HCT116 (cell line): ENCODE measurements around the gene AGRP. TPM values are rescaled to one million over a fixed set of nuclear protein-coding genes. Genes with fewer than 3 reads are reported as not detected.

ENCODE experiments used
- ATAC-seq: fragments of 200-7000 bp; cut with Tn5 transposase; 2 replicates; pipeline ENCODE4 v1.9.1; 2020; ENCODE audit warnings: mild to moderate bottlenecking, moderate library complexity
- BruUV-seq: library from RNA; stranded (reverse); fragments of 400-500 nt; replicated peaks from 2 replicates; lab custom pipeline; 2021; lab: Mats Ljungman, UMichigan
- CTCF ChIA-PET: fragments of 300-600 bp; sonication (Branson Sonifier 250); formaldehyde crosslinking; loops from one replicate; lab custom pipeline; 2021; ENCODE audit warnings: antibody characterized with exemption; lab: Charles Lee
- POLR2A ChIA-PET: fragments of 300-600, 350-600 bp; sonication (Branson Sonifier 250); formaldehyde crosslinking; loops from one replicate; lab custom pipeline; 2021; ENCODE audit warnings: antibody characterized with exemption; lab: Charles Lee
- RAD21 ChIA-PET, 2 experiments: fragments of 300-600 bp; sonication (Branson Sonifier 250); formaldehyde crosslinking; loops; one replicate each; lab custom pipeline; 2023; ENCODE audit warnings: low total read pairs in 2 of 2; ENCODE audit not compliant: uncharacterized antibody in 2 of 2, unreplicated experiment in 2 of 2, low non-redundant PET in 1 of 2; lab: Charles Lee
- DNase-seq: peaks from one replicate; pipeline ENCODE4 v3.0.0-alpha.2; 2010; ENCODE audit warnings: low read depth, low spot score
- H2AFZ ChIP-seq: fragments of 200-600 bp; shearing (Covaris generic), sonication (generic); 2 replicates; pipeline ENCODE4 v1.6.1; 2017; ENCODE audit warnings: low read depth, mixed run types, mixed read lengths, antibody characterized with exemption, low read length; ENCODE audit not compliant: poor library complexity, severe bottlenecking
- H3K27ac ChIP-seq: 2 replicates; pipeline ENCODE4 v1.5.1; 2012; ENCODE audit warnings: low read depth, low read length
- H3K27me3 ChIP-seq: fragments of 200-600 bp; sonication (generic); 2 replicates; pipeline ENCODE4 v1.6.1; 2016; ENCODE audit warnings: mixed run types, low read length, mixed read lengths; ENCODE audit not compliant: insufficient read depth
- H3K36me3 ChIP-seq, 2 experiments: fragments of 200-500 bp in 1 of 2; fragments of 200-600 bp in 1 of 2; sonication (Bioruptor generic) in 1 of 2; sonication (generic) in 1 of 2; 2 replicates each; pipeline versions ENCODE4 v1.5.1 to v1.6.1; 2014 to 2016; ENCODE audit warnings: low read length in 2 of 2, inconsistent platforms in 1 of 2, mixed read lengths in 1 of 2, mixed run types in 1 of 2; ENCODE audit not compliant: insufficient read depth in 2 of 2, control insufficient read depth in 1 of 2
- H3K4me1 ChIP-seq, 2 experiments: fragments of 200-600 bp in 1 of 2; sonication (generic) in 1 of 2; 2 replicates each; pipeline versions ENCODE4 v1.5.1 to v1.6.1; 2012 to 2017; ENCODE audit warnings: low read length in 2 of 2, inconsistent platforms in 1 of 2, mild to moderate bottlenecking in 1 of 2, mixed read lengths in 1 of 2, mixed run types in 1 of 2, moderate library complexity in 1 of 2; ENCODE audit not compliant: insufficient read depth in 2 of 2, control insufficient read depth in 1 of 2
- H3K4me2 ChIP-seq: fragments of 200-600 bp; sonication (generic); 2 replicates; pipeline ENCODE4 v1.6.1; 2017; ENCODE audit warnings: mixed run types, low read length, mixed read lengths
- H3K4me3 ChIP-seq, 2 experiments: fragments of 200-600 bp in 1 of 2; sonication (generic) in 1 of 2; replicated peaks in 1 of 2; 2 replicates each; pipeline ENCODE4 v1.5.1; 2011 to 2016; ENCODE audit warnings: low read length in 2 of 2, control low read depth in 1 of 2, low read depth in 1 of 2, mild to moderate bottlenecking in 1 of 2, mixed read lengths in 1 of 2, mixed run types in 1 of 2
- H3K79me2 ChIP-seq: fragments of 200-600 bp; sonication (generic); 2 replicates; pipeline ENCODE4 v1.6.1; 2017; ENCODE audit warnings: mild to moderate bottlenecking, mixed run types, low read length, moderate library complexity, mixed read lengths; ENCODE audit not compliant: insufficient read depth
- H3K9ac ChIP-seq: fragments of 200-600 bp; sonication (generic); 2 replicates; pipeline ENCODE4 v1.6.1; 2016; ENCODE audit warnings: low read length, mixed read lengths
- H3K9me2 ChIP-seq: fragments of 200-600 bp; sonication (generic), shearing (Covaris generic); 2 replicates; pipeline ENCODE4 v1.6.1; 2017; ENCODE audit warnings: mixed run types, mild to moderate bottlenecking, moderate library complexity; ENCODE audit not compliant: insufficient read depth
- H3K9me3 ChIP-seq, 2 experiments: fragments of 200-500 bp in 1 of 2; fragments of 200-600 bp in 1 of 2; sonication (Bioruptor generic) in 1 of 2; sonication (generic) in 1 of 2; 2 replicates each; pipeline ENCODE4 v1.6.1; 2014 to 2017; ENCODE audit warnings: low read length in 2 of 2, mixed read lengths in 2 of 2, inconsistent platforms in 1 of 2, low read depth in 1 of 2, mild to moderate bottlenecking in 1 of 2, mixed run types in 1 of 2, moderate library complexity in 1 of 2; ENCODE audit not compliant: control insufficient read depth in 1 of 2, insufficient read depth in 1 of 2
- H4K20me1 ChIP-seq: fragments of 200-600 bp; sonication (generic), shearing (Covaris generic); 2 replicates; pipeline ENCODE4 v1.6.1; 2017; ENCODE audit warnings: mixed run types, mild to moderate bottlenecking, moderate library complexity; ENCODE audit not compliant: insufficient read depth
- CEBPB ChIP-seq: IDR thresholded peaks from 2 replicates; pipeline ENCODE4 v1.6.1; 2012; ENCODE audit warnings: low read depth
- EGR1 ChIP-seq: IDR thresholded peaks from 2 replicates; pipeline ENCODE4 v1.6.1; 2012; ENCODE audit warnings: low read depth
- ELF1 ChIP-seq: IDR thresholded peaks from 2 replicates; pipeline ENCODE4 v1.6.1; 2012; ENCODE audit warnings: low read depth, borderline replicate concordance
- JUND ChIP-seq: IDR thresholded peaks from 2 replicates; pipeline ENCODE4 v1.6.1; 2012
- POLR2A ChIP-seq: IDR thresholded peaks from 2 replicates; pipeline ENCODE4 v1.7.0; 2011; ENCODE audit warnings: borderline replicate concordance; ENCODE audit not compliant: insufficient read depth, insufficient read length; ENCODE audit errors: extremely low read depth
- REST ChIP-seq: IDR thresholded peaks from 2 replicates; pipeline ENCODE4 v1.6.1; 2012; ENCODE audit warnings: low read depth
- SIN3A ChIP-seq: IDR thresholded peaks from 2 replicates; pipeline ENCODE4 v1.6.1; 2012; ENCODE audit warnings: low read depth
- SP1 ChIP-seq: IDR thresholded peaks from 2 replicates; pipeline ENCODE4 v1.6.1; 2012; ENCODE audit warnings: low read depth
- TCF7L2 ChIP-seq: IDR thresholded peaks from 2 replicates; pipeline ENCODE4 v1.7.0; 2011; ENCODE audit warnings: borderline replicate concordance, inconsistent platforms; ENCODE audit not compliant: insufficient read depth, insufficient read length; ENCODE audit errors: extremely low read depth
- YY1 ChIP-seq: IDR thresholded peaks from 2 replicates; pipeline ENCODE4 v1.6.1; 2011; ENCODE audit warnings: low read length, low read depth, moderate library complexity, mild to moderate bottlenecking; ENCODE audit not compliant: insufficient replicate concordance; ENCODE audit errors: extremely low read depth
- ZBTB33 ChIP-seq: IDR thresholded peaks from 2 replicates; pipeline ENCODE4 v1.6.1; 2011; ENCODE audit warnings: mild to moderate bottlenecking, low read length, moderate library complexity; ENCODE audit not compliant: insufficient replicate concordance; ENCODE audit errors: extremely low read depth
- intact Hi-C: fragments of 100-400 bp; cut with micrococcal nuclease; formaldehyde crosslinking; loops from 2 replicates; pipeline ENCODE4 v1.10.0; 2022
- total RNA-seq: library from RNA; stranded (reverse); gene quantifications from one replicate; pipeline ENCODE4 v1.2.1, GENCODE V29; 2021; ENCODE audit not compliant: unreplicated experiment
- TF ChIP-seq, protein P1 (sequence below), 3 experiments: fragments of 200-600 bp in 1 of 3; sonication (generic) in 1 of 3; IDR thresholded peaks in 2 of 3; conservative IDR thresholded peaks in 1 of 3; 2 replicates each; pipeline ENCODE4 v1.5.1; 2012 to 2017; ENCODE audit warnings: low read depth in 2 of 3, low read length in 2 of 3, antibody characterized with exemption in 1 of 3, borderline replicate concordance in 1 of 3, control low read depth in 1 of 3, mild to moderate bottlenecking in 1 of 3, mixed read lengths in 1 of 3, mixed run types in 1 of 3, moderate library complexity in 1 of 3; ENCODE audit not compliant: insufficient read depth in 1 of 3
- TF ChIP-seq, protein P2 (sequence below): IDR thresholded peaks from 2 replicates; pipeline ENCODE4 v1.6.1; 2012

AGRP gene
- total RNA-seq, 1 experiment from 2014 or later: not detected

DNA sequence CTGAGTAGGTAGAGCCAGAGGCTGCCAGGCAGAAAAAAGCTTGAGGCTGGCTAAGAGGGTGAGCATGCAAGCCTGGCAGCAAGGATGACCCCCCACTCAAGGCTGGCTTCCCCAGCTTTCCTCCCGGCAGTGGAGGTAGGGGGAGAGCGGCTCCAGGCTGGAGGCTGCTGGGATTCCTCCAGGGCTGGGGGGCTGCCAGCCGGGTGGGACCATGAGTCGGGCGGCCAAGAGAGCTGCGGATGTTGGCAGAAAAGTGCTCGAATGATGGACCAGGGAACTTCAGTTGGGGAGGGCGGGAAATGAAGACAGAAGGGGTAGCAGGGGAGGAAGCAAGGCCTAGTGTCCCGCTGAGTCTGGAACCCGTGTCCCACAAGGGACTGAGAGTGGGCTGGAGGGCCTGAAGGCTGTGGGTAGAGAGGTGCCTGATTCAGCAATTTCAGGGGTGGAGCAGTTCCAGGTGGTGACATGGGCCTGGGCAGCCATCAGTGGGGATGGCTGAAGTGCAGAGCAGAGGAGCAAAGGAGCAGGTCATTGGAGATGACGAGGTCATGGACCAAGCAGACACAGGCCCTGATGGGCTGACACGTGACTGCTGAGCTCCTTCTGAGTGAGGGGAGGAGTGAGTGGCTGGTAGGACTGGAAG is 32.2 kb downstream of the AGRP start:
- RAD21 ChIA-PET: no interaction called here
- TF ChIP-seq POLR2A: no peak
- TF ChIP-seq TCF7L2: no peak
- no peak for TF ChIP-seq REST
- no peak for TF ChIP-seq CEBPB
- no peak for TF ChIP-seq SIN3A
- TF ChIP-seq ELF1: no peak
- TF ChIP-seq ZBTB33: no peak
- no peak for TF ChIP-seq JUND
- TF ChIP-seq YY1: no peak
- TF ChIP-seq, protein P1, sequence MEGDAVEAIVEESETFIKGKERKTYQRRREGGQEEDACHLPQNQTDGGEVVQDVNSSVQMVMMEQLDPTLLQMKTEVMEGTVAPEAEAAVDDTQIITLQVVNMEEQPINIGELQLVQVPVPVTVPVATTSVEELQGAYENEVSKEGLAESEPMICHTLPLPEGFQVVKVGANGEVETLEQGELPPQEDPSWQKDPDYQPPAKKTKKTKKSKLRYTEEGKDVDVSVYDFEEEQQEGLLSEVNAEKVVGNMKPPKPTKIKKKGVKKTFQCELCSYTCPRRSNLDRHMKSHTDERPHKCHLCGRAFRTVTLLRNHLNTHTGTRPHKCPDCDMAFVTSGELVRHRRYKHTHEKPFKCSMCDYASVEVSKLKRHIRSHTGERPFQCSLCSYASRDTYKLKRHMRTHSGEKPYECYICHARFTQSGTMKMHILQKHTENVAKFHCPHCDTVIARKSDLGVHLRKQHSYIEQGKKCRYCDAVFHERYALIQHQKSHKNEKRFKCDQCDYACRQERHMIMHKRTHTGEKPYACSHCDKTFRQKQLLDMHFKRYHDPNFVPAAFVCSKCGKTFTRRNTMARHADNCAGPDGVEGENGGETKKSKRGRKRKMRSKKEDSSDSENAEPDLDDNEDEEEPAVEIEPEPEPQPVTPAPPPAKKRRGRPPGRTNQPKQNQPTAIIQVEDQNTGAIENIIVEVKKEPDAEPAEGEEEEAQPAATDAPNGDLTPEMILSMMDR (IDR thresholded peaks at IDR 0.05 in 2 of 3, conservative IDR thresholded peaks at IDR 0.05 in 1 of 3; ENCODE audit: borderline replicate concordance in 1 of 3, insufficient read depth in 1 of 3, low read depth in 2 of 3, low read length in 2 of 3): no peak
- TF ChIP-seq SP1: no peak
- TF ChIP-seq, protein P2, sequence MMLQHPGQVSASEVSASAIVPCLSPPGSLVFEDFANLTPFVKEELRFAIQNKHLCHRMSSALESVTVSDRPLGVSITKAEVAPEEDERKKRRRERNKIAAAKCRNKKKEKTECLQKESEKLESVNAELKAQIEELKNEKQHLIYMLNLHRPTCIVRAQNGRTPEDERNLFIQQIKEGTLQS: no peak
- TF ChIP-seq EGR1: no peak
- Histone ChIP-seq H3K27ac (no peak overlapping the region), H3K9me3 (no peaks in the 10 kb centered on the region), H3K9me2 (no peaks in the 10 kb centered on the region), H3K4me1 (peaks cover 0 to 3% of the 10 kb centered on the region in 2 experiments; a peak in 1 of 4 replicates), H3K9ac (no peak overlapping the region), H4K20me1 (no peaks in the 10 kb centered on the region), H2AFZ (no peak overlapping the region), H3K4me3 (no peak overlapping the region), H3K79me2 (no peaks in the 10 kb centered on the region), H3K27me3 (no peaks in the 10 kb centered on the region), H3K36me3 (no peaks in the 10 kb centered on the region), H3K4me2 (no peak overlapping the region)
- no peak for ATAC-seq
- BruUV-seq: no TSS peak
- intact Hi-C loops: no loop called here
- CTCF ChIA-PET: interaction anchor here (0.9 to 2.5 kb wide), 2 partner anchors 17 to 23 kb away, joined by 3 to 6 read pairs; no protein-coding TSS in a partner anchor
- no peak for DNase-seq
- POLR2A ChIA-PET: no interaction called here
